K562 (cell line): ENCODE results near the gene GGNBP2. TPM values are rescaled to one million over a fixed set of nuclear protein-coding genes. Genes with fewer than 3 reads are reported as not detected.

Source experiments
- CEBPB ChIP-seq: fragments of 450-650 bp; IDR thresholded peaks from 2 replicates; pipeline ENCODE4 v1.6.1; 2016; ENCODE audit warnings: missing genetic modification characterization, missing compliant biosample characterization
- EP400 ChIP-seq: fragments of 450-650 bp; IDR thresholded peaks from 2 replicates; pipeline ENCODE4 v1.6.1; 2017; ENCODE audit warnings: antibody characterized with exemption, mild to moderate bottlenecking, moderate library complexity
- GATA2 ChIP-seq: sonication (generic); formaldehyde crosslinking; IDR thresholded peaks from 2 replicates; pipeline ENCODE4 v1.4.0; 2020; ENCODE audit warnings: mild to moderate bottlenecking, missing genetic modification reagents
- GATAD2A ChIP-seq: fragments of 450-650 bp; IDR thresholded peaks from 2 replicates; pipeline ENCODE4 v1.6.1; 2017
- KLF10 ChIP-seq: fragments of 250-450 bp; sonication (Bioruptor Pico); IDR thresholded peaks from 2 replicates; pipeline ENCODE4 v1.6.1; 2021; ENCODE audit warnings: matching md5 sums
- KLF13 ChIP-seq: fragments of 450-650 bp; IDR thresholded peaks from 2 replicates; pipeline ENCODE4 v1.6.1; 2016; ENCODE audit warnings: missing genetic modification characterization, low read depth, mild to moderate bottlenecking, missing compliant biosample characterization, moderate library complexity, borderline replicate concordance
- POLR2AphosphoS2 ChIP-seq: IDR thresholded peaks from 2 replicates; pipeline ENCODE4 v1.6.1; 2012; ENCODE audit warnings: low read length, improper control_type of control experiment
- POU5F1 ChIP-seq: fragments of 150-350 bp; IDR thresholded peaks from 2 replicates; pipeline ENCODE4 v1.6.1; 2014; ENCODE audit warnings: borderline replicate concordance, low read length, low read depth, mild to moderate bottlenecking; ENCODE audit not compliant: partially characterized antibody
- RBM15 ChIP-seq: fragments of 200-400 bp; formaldehyde crosslinking; IDR thresholded peaks from 2 replicates; pipeline ENCODE4 v1.6.1; 2018; ENCODE audit warnings: mild to moderate bottlenecking, low read length, moderate library complexity; ENCODE audit not compliant: insufficient read depth
- SMARCB1 ChIP-seq: IDR thresholded peaks from 2 replicates; pipeline ENCODE4 v1.6.1; 2011; ENCODE audit warnings: improper control_type of control experiment, low read depth; ENCODE audit not compliant: insufficient read length
- SPI1 ChIP-seq: IDR thresholded peaks from 2 replicates; pipeline ENCODE4 v1.6.1; 2011; ENCODE audit warnings: low read depth, low read length, control low read depth, borderline replicate concordance
- TRIM24 ChIP-seq, 2 experiments: fragments of 450-650 bp; IDR thresholded peaks; 2 replicates each; pipeline ENCODE4 v1.6.1; 2016
- ZFPM2 ChIP-seq: fragments of 250-450 bp; sonication (Bioruptor Pico); IDR thresholded peaks from 2 replicates; pipeline ENCODE4 v1.5.1; 2022; ENCODE audit warnings: mild to moderate bottlenecking
- polyA plus RNA-seq, 8 experiments: library from polyadenylated mRNA; depleted of rRNA in 4 of 8; stranded (reverse) in 5 of 8; unstranded in 3 of 8; fragments of >200 nt; fragmentation: Nextera tagmentation in 2 of 8; fragmentation: Illumina TruSeq in 1 of 8; extraction: Ambion mirVana in 2 of 8; extraction: Trizol in 1 of 8; gene quantifications; 2 replicates each; pipeline versions ENCODE4 v1.2.1 to v1.2.3, GENCODE V29; 2011 to 2014; ENCODE audit warnings: inconsistent platforms in 1 of 8, missing spikeins in 1 of 8
- total RNA-seq, 7 experiments: library from RNA; depleted of rRNA in 6 of 7; stranded (reverse); fragments of >200 nt in 6 of 7; fragmentation: Illumina TruSeq in 2 of 7; extraction: Trizol in 2 of 7; gene quantifications; 2 replicates each; pipeline versions ENCODE4 v1.2.1 to v1.2.3, GENCODE V29; 2011 to 2021; ENCODE audit warnings: low replicate concordance in 1 of 7
- TF ChIP-seq, protein P1 (sequence below): fragments of 250-450 bp; sonication (Bioruptor Pico); IDR thresholded peaks from 2 replicates; pipeline ENCODE4 v1.4.0; 2020; ENCODE audit warnings: mild to moderate bottlenecking
- TF ChIP-seq, protein P2 (sequence below): fragments of 450-650 bp; IDR thresholded peaks from 2 replicates; pipeline ENCODE4 v1.6.1; 2016; ENCODE audit warnings: borderline replicate concordance
- TF ChIP-seq, protein P3 (sequence below): fragments of 450-650 bp; formaldehyde crosslinking; IDR thresholded peaks from 2 replicates; pipeline ENCODE4 v1.4.0; 2020; ENCODE audit warnings: mild to moderate bottlenecking, moderate library complexity
- TF ChIP-seq, protein P4 (sequence below): fragments of 150-350 bp; IDR thresholded peaks from 2 replicates; pipeline ENCODE4 v1.6.1; 2014; ENCODE audit warnings: low read depth, mild to moderate bottlenecking, low read length, borderline replicate concordance
- TF ChIP-seq, protein P5 (sequence below): IDR thresholded peaks from 2 replicates; pipeline ENCODE4 v1.6.1; 2011; ENCODE audit not compliant: insufficient read length; ENCODE audit errors: extremely low read depth

The GGNBP2 gene
- total and polyA plus RNA-seq, 9 of the 15 experiments (the other 6 are each of a cell fraction or from before 2014, with no cell fraction given) = 35.7 to 96.6 (median 64.1) TPM

DNA sequence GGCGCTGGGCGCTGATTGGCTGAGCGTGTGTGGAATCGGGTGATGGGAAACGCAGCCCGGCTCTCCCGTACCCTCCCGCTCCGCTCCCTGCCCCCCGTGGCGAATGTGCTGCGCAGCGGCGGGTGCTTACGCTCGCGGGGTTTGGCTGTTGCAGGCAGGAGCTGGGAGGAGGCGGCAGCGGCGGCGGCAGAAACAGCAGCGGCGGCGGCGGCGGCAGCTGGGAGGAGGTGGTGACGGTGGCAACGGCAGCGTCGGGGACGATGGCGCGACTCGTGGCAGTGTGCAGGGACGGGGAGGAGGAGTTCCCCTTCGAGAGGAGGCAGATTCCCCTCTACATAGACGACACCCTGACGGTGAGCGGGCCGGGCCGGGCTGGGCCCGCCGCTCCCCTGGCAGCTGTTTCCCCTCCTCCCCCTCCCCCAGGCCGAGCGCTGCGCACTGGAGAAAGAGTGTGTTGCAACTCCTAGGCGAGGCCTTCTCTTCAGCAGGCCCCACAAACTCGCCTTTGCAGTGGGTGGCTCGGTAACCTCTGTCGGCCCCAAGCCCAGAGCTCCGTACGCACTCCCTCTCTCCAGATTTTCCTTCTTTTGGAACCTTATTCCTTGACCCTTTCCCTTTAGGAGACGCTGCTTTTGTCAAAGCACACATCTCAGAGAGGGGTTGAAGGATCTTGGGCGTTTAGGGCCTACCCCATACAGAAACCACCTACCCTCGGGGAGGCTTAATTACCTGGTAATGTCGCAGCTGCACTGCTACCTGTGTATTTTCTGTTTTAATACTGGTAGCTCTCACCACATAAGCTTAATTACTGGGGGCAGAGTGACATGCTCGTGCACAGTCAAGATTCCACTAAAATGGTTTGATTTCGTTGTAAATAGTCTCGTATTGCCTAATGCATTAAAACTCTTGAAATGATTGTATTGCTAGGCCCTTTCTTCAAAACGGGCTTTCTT, 1.0 kb downstream of the GGNBP2 start (continued):
- TF ChIP-seq EP400 = peak; percentile 92
- peak; percentile 98 for TF ChIP-seq CEBPB
- TF ChIP-seq, protein P1, sequence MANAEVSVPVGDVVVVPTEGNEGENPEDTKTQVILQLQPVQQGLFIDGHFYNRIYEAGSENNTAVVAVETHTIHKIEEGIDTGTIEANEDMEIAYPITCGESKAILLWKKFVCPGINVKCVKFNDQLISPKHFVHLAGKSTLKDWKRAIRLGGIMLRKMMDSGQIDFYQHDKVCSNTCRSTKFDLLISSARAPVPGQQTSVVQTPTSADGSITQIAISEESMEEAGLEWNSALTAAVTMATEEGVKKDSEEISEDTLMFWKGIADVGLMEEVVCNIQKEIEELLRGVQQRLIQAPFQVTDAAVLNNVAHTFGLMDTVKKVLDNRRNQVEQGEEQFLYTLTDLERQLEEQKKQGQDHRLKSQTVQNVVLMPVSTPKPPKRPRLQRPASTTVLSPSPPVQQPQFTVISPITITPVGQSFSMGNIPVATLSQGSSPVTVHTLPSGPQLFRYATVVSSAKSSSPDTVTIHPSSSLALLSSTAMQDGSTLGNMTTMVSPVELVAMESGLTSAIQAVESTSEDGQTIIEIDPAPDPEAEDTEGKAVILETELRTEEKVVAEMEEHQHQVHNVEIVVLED (CRISPR knock-in tag) = peak; percentile 91
- peak in 1 of 2 experiments; percentile 47; a peak in 1 of 4 replicates for TF ChIP-seq TRIM24 (IDR thresholded peaks at IDR 0.05)
- peak; percentile 17 for TF ChIP-seq POU5F1
- TF ChIP-seq POLR2AphosphoS2 = no peak
- TF ChIP-seq, protein P2, sequence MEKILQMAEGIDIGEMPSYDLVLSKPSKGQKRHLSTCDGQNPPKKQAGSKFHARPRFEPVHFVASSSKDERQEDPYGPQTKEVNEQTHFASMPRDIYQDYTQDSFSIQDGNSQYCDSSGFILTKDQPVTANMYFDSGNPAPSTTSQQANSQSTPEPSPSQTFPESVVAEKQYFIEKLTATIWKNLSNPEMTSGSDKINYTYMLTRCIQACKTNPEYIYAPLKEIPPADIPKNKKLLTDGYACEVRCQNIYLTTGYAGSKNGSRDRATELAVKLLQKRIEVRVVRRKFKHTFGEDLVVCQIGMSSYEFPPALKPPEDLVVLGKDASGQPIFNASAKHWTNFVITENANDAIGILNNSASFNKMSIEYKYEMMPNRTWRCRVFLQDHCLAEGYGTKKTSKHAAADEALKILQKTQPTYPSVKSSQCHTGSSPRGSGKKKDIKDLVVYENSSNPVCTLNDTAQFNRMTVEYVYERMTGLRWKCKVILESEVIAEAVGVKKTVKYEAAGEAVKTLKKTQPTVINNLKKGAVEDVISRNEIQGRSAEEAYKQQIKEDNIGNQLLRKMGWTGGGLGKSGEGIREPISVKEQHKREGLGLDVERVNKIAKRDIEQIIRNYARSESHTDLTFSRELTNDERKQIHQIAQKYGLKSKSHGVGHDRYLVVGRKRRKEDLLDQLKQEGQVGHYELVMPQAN = peak; percentile 82; the same call in 1 of the 2 replicates
- TF ChIP-seq KLF13 (tag) = no peak
- TF ChIP-seq, protein P3, sequence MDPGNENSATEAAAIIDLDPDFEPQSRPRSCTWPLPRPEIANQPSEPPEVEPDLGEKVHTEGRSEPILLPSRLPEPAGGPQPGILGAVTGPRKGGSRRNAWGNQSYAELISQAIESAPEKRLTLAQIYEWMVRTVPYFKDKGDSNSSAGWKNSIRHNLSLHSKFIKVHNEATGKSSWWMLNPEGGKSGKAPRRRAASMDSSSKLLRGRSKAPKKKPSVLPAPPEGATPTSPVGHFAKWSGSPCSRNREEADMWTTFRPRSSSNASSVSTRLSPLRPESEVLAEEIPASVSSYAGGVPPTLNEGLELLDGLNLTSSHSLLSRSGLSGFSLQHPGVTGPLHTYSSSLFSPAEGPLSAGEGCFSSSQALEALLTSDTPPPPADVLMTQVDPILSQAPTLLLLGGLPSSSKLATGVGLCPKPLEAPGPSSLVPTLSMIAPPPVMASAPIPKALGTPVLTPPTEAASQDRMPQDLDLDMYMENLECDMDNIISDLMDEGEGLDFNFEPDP (CRISPR knock-in tag) = no peak
- TF ChIP-seq RBM15 = no peak
- no peak for TF ChIP-seq KLF10 (CRISPR knock-in tag)
- no peak for TF ChIP-seq SPI1
- TF ChIP-seq GATAD2A = peak; percentile 57; the same call in 1 of the 2 replicates
- TF ChIP-seq GATA2 (CRISPR knock-in tag) = no peak
- TF ChIP-seq SMARCB1 = no peak
- no peak for TF ChIP-seq ZFPM2 (CRISPR knock-in tag)
- TF ChIP-seq, protein P4, sequence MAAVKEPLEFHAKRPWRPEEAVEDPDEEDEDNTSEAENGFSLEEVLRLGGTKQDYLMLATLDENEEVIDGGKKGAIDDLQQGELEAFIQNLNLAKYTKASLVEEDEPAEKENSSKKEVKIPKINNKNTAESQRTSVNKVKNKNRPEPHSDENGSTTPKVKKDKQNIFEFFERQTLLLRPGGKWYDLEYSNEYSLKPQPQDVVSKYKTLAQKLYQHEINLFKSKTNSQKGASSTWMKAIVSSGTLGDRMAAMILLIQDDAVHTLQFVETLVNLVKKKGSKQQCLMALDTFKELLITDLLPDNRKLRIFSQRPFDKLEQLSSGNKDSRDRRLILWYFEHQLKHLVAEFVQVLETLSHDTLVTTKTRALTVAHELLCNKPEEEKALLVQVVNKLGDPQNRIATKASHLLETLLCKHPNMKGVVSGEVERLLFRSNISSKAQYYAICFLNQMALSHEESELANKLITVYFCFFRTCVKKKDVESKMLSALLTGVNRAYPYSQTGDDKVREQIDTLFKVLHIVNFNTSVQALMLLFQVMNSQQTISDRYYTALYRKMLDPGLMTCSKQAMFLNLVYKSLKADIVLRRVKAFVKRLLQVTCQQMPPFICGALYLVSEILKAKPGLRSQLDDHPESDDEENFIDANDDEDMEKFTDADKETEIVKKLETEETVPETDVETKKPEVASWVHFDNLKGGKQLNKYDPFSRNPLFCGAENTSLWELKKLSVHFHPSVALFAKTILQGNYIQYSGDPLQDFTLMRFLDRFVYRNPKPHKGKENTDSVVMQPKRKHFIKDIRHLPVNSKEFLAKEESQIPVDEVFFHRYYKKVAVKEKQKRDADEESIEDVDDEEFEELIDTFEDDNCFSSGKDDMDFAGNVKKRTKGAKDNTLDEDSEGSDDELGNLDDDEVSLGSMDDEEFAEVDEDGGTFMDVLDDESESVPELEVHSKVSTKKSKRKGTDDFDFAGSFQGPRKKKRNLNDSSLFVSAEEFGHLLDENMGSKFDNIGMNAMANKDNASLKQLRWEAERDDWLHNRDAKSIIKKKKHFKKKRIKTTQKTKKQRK = no peak
- TF ChIP-seq, protein P5, sequence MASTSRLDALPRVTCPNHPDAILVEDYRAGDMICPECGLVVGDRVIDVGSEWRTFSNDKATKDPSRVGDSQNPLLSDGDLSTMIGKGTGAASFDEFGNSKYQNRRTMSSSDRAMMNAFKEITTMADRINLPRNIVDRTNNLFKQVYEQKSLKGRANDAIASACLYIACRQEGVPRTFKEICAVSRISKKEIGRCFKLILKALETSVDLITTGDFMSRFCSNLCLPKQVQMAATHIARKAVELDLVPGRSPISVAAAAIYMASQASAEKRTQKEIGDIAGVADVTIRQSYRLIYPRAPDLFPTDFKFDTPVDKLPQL = no peak
